Vagina (tissue), 2 donors: ENCODE measurements around the gene ACP4.
"Not testable (repeated sequence)": the region's sequence is repeated elsewhere in the genome, so short reads cannot be mapped to it uniquely, and the experiment has no call there.

Experiments
- POLR2A ChIP-seq, 2 donors: fragments of 450-650 bp; IDR thresholded peaks; one replicate each; pipeline ENCODE4 v1.6.1; 2017; ENCODE audit warnings: antibody characterized with exemption in 2 of 2, mild to moderate bottlenecking in 2 of 2, moderate library complexity in 2 of 2
- POLR2AphosphoS5 ChIP-seq, 2 donors: sonication (generic); formaldehyde crosslinking; IDR thresholded peaks; one replicate each; pipeline ENCODE4 v1.9.0; 2017; ENCODE audit warnings: antibody characterized with exemption in 2 of 2, mild to moderate bottlenecking in 2 of 2, low read depth in 1 of 2; ENCODE audit not compliant: insufficient read depth in 1 of 2

DNA sequence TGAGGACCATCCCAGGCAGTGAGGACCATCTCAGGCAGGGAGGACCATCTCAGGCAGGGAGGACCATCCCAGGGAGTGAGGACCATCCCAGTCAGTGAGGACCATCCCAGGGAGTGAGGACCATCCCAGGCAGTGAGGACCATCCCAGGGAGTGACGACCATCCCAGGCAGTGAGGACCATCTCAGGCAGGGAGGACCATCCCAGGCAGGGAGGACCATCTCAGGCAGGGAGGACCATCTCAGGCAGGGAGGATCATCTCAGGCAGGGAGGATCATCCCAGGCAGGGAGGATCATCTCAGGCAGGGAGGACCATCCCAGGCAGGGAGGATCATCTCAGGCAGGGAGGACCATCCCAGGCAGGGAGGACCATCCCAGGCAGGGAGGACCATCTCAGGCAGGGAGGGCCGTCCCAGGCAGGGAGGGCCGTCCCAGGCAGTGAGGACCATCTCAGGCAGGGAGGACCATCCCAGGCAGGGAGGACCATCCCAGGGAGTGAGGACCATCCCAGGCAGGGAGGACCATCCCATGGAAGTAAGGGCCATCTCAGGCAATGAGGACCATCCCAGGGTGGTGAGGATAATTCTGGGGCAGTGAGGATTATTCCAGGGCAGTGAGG, 21.5 kb downstream of the ACP4 start:
- not testable (repeated sequence) for TF ChIP-seq POLR2A (IDR thresholded peaks at IDR 0.05); POLR2AphosphoS5 (IDR thresholded peaks at IDR 0.05; ENCODE audit: insufficient read depth in 1 of 2, low read depth in 1 of 2)
